GM19467 (cell line): ENCODE results near the gene DFFB.

Experiments used
- ATAC-seq: cut with Tn5 transposase; IDR thresholded peaks from one replicate; pipeline ENCODE4 v1.9.1; 2021; ENCODE audit warnings: mild to moderate bottlenecking, moderate library complexity; ENCODE audit not compliant: unreplicated experiment

Gene DFFB

GRCh38 chr1:3828391-3828790 lies 28.9 kb upstream of the DFFB start:
- ATAC-seq: no peak

GRCh38 chr1:3831689-3832088 lies 25.6 kb upstream of the DFFB start:
- ATAC-seq: no peak

GRCh38 chr1:3834701-3835100 lies 22.6 kb upstream of the DFFB start:
- ATAC-seq: no peak

GRCh38 chr1:3836421-3836820 lies 20.9 kb upstream of the DFFB start:
- no peak for ATAC-seq

GRCh38 chr1:3837200-3837599 lies 20.1 kb upstream of the DFFB start:
- ATAC-seq: no peak

GRCh38 chr1:3837685-3838084 lies 19.6 kb upstream of the DFFB start:
- no peak for ATAC-seq

GRCh38 chr1:3838788-3839187 lies 18.5 kb upstream of the DFFB start:
- ATAC-seq: no peak

GRCh38 chr1:3841491-3841890 lies 15.8 kb upstream of the DFFB start:
- ATAC-seq: no peak

- ATAC-seq: no peak
Measured at GRCh38 chr1:3842912-3843311, 14.4 kb upstream of the DFFB start.

- no peak for ATAC-seq
Measured at GRCh38 chr1:3846541-3846940, 10.7 kb upstream of the DFFB start.

GRCh38 chr1:3847081-3847480 lies 10.2 kb upstream of the DFFB start:
- ATAC-seq: no peak

GRCh38 chr1:3850857-3851256 lies 6.4 kb upstream of the DFFB start:
- no peak for ATAC-seq

GRCh38 chr1:3851292-3851691 lies 6.0 kb upstream of the DFFB start:
- ATAC-seq: no peak

GRCh38 chr1:3852091-3852490 lies 5.2 kb upstream of the DFFB start:
- ATAC-seq: no peak

- ATAC-seq: no peak
Measured at GRCh38 chr1:3852711-3853485, 4.4 kb upstream of the DFFB start.

- no peak for ATAC-seq
Measured at GRCh38 chr1:3857791-3858129, 484 bp downstream of the DFFB start.

- no peak for ATAC-seq
Measured at GRCh38 chr1:3858231-3858981, 1.1 kb downstream of the DFFB start.

GRCh38 chr1:3863231-3863935 lies 6.1 kb downstream of the DFFB start:
- ATAC-seq: no peak

GRCh38 chr1:3864884-3865283 lies 7.6 kb downstream of the DFFB start:
- ATAC-seq: no peak

- no peak for ATAC-seq
Measured at GRCh38 chr1:3865606-3866160, 8.4 kb downstream of the DFFB start.

- no peak for ATAC-seq
Measured at GRCh38 chr1:3868464-3869006, 11.3 kb downstream of the DFFB start.
